H1 (cell line): Measurements from ENCODE around the gene MOG. TPM values are rescaled to one million over a fixed set of nuclear protein-coding genes. Genes with fewer than 3 reads are reported as not detected.

Experiments used
- CTCF ChIA-PET: fragments of 300-600 bp; sonication (Branson Sonifier 250); formaldehyde crosslinking; loops from one replicate; lab custom pipeline; 2021; ENCODE audit not compliant: partially characterized antibody; lab: Charles Lee
- POLR2A ChIA-PET: fragments of 300-600 bp; sonication (Branson Sonifier 250); formaldehyde crosslinking; loops from one replicate; lab custom pipeline; 2021; ENCODE audit warnings: inconsistent platforms; ENCODE audit not compliant: partially characterized antibody; lab: Charles Lee
- DNase-seq, 2 experiments: peaks; one replicate each; pipeline versions ENCODE4 v3.0.0 to v3.0.0-alpha.2; 2010 to 2022; ENCODE audit warnings: low spot score in 2 of 2, low read depth in 1 of 2, mixed read lengths in 1 of 2
- FAIRE-seq: peaks from 2 replicates; lab custom pipeline; 2011; peaks lifted over from hg19 to GRCh38; lab: Jason Lieb, UNC
- H2AFZ ChIP-seq: 2 replicates; pipeline ENCODE4 v1.8.1; 2012; ENCODE audit warnings: low read length, inconsistent platforms
- H2AK5ac ChIP-seq: 2 replicates; pipeline ENCODE4 v1.6.1; 2013; ENCODE audit warnings: low read depth, low read length
- H2BK120ac ChIP-seq: replicated peaks from 2 replicates; pipeline ENCODE3; 2013; ENCODE audit warnings: low read depth, low read length, inconsistent platforms
- H2BK12ac ChIP-seq: 2 replicates; pipeline ENCODE4 v1.6.1; 2013; ENCODE audit warnings: low read depth, low read length
- H2BK15ac ChIP-seq: 2 replicates; pipeline ENCODE4 v1.6.1; 2013; ENCODE audit warnings: low read length
- H2BK20ac ChIP-seq: 2 replicates; pipeline ENCODE4 v1.6.1; 2013; ENCODE audit warnings: low read length
- H2BK5ac ChIP-seq: 2 replicates; pipeline ENCODE4 v1.6.1; 2013; ENCODE audit warnings: low read depth, low read length
- H3K14ac ChIP-seq: 2 replicates; pipeline ENCODE4 v1.6.1; 2013; ENCODE audit warnings: inconsistent platforms; ENCODE audit not compliant: insufficient read length
- H3K18ac ChIP-seq: 2 replicates; pipeline ENCODE4 v1.6.1; 2013; ENCODE audit warnings: low read length; ENCODE audit errors: extremely low read depth
- H3K23ac ChIP-seq: 2 replicates; pipeline ENCODE4 v1.6.1; 2013; ENCODE audit warnings: inconsistent platforms; ENCODE audit not compliant: insufficient read length
- H3K23me2 ChIP-seq: 2 replicates; pipeline ENCODE4 v1.6.1; 2013; ENCODE audit warnings: low read depth, low read length
- H3K27ac ChIP-seq: 2 replicates; pipeline ENCODE4 v1.6.1; 2011; ENCODE audit warnings: low read depth, low read length, inconsistent platforms
- H3K27me3 ChIP-seq, 4 experiments: replicated peaks in 1 of 4; 1 replicate in 1 of 4; 2 replicates in 3 of 4; pipeline versions ENCODE4 v1.6.1 to v1.8.1; 2011 to 2013; ENCODE audit warnings: low read length in 3 of 4, mild to moderate bottlenecking in 3 of 4, inconsistent platforms in 2 of 4, mixed read lengths in 2 of 4, moderate library complexity in 1 of 4; ENCODE audit not compliant: control insufficient read depth in 3 of 4, insufficient read depth in 3 of 4; ENCODE audit errors: extremely low read depth in 1 of 4
- H3K36me3 ChIP-seq, 4 experiments: 2 replicates each; pipeline versions ENCODE4 v1.6.1 to v1.8.1; 2011 to 2013; ENCODE audit warnings: mild to moderate bottlenecking in 4 of 4, low read length in 3 of 4, moderate library complexity in 2 of 4, control low read depth in 1 of 4, inconsistent platforms in 1 of 4; ENCODE audit not compliant: insufficient read depth in 4 of 4, control insufficient read depth in 2 of 4
- H3K4ac ChIP-seq: replicated peaks from 2 replicates; pipeline ENCODE3; 2013; ENCODE audit warnings: low read length, low read depth, mixed read lengths, inconsistent platforms; ENCODE audit not compliant: insufficient read length
- H3K4me1 ChIP-seq, 4 experiments: replicated peaks in 1 of 4; 1 replicate in 1 of 4; 2 replicates in 3 of 4; pipeline versions ENCODE4 v1.6.1 to v1.8.1; 2011 to 2013; ENCODE audit warnings: low read length in 3 of 4, inconsistent platforms in 2 of 4, mixed read lengths in 1 of 4; ENCODE audit not compliant: insufficient read depth in 4 of 4, control insufficient read depth in 3 of 4
- H3K4me2 ChIP-seq, 2 experiments: 2 replicates each; pipeline versions ENCODE4 v1.6.1 to v1.8.1; 2011 to 2013; ENCODE audit warnings: low read depth in 2 of 2, low read length in 2 of 2, control low read depth in 1 of 2, inconsistent platforms in 1 of 2, mild to moderate bottlenecking in 1 of 2; ENCODE audit not compliant: insufficient read depth in 1 of 2
- H3K4me3 ChIP-seq, 4 experiments: fragments of 200-600, 300-600 bp in 1 of 4; sonication (generic), shearing (Covaris generic), sonication (Bioruptor Twin) in 1 of 4; 2 replicates each; pipeline versions ENCODE4 v1.5.1 to v1.8.1; 2011 to 2016; ENCODE audit warnings: low read length in 4 of 4, low read depth in 3 of 4, control low read depth in 2 of 4, inconsistent platforms in 2 of 4, mild to moderate bottlenecking in 2 of 4, mixed read lengths in 1 of 4, moderate library complexity in 1 of 4; ENCODE audit not compliant: insufficient read depth in 2 of 4; ENCODE audit errors: extremely low read depth in 1 of 4
- H3K56ac ChIP-seq: replicated peaks from 2 replicates; pipeline ENCODE3; 2013; ENCODE audit warnings: low read depth, mild to moderate bottlenecking, mixed read lengths, low read length, inconsistent platforms; ENCODE audit not compliant: insufficient read length
- H3K79me1 ChIP-seq: 2 replicates; pipeline ENCODE4 v1.6.1; 2013; ENCODE audit warnings: low read depth, low read length, control low read depth
- H3K79me2 ChIP-seq, 2 experiments: 2 replicates each; pipeline versions ENCODE4 v1.6.1 to v1.8.1; 2012 to 2013; ENCODE audit warnings: low read length in 2 of 2, mild to moderate bottlenecking in 2 of 2, inconsistent platforms in 1 of 2; ENCODE audit not compliant: insufficient read depth in 2 of 2, control insufficient read depth in 1 of 2
- H3K9ac ChIP-seq, 4 experiments: replicated peaks in 1 of 4; 1 replicate in 1 of 4; 2 replicates in 3 of 4; pipeline versions ENCODE4 v1.6.1 to v1.8.1; 2011 to 2013; ENCODE audit warnings: low read depth in 3 of 4, low read length in 3 of 4, control low read depth in 2 of 4, mild to moderate bottlenecking in 2 of 4, moderate library complexity in 2 of 4, inconsistent platforms in 1 of 4; ENCODE audit errors: extremely low read depth in 1 of 4
- H3K9me3 ChIP-seq, 2 experiments: 2 replicates each; pipeline versions ENCODE4 v1.6.1 to v1.8.1; 2012 to 2013; ENCODE audit warnings: mild to moderate bottlenecking in 2 of 2, moderate library complexity in 2 of 2, control low read depth in 1 of 2, inconsistent platforms in 1 of 2, low read depth in 1 of 2, low read length in 1 of 2, mixed read lengths in 1 of 2; ENCODE audit not compliant: insufficient read depth in 2 of 2
- H4K20me1 ChIP-seq, 2 experiments: replicated peaks in 1 of 2; 2 replicates each; pipeline versions ENCODE3 to v1.8.1; 2011 to 2013; ENCODE audit warnings: inconsistent platforms in 2 of 2, low read length in 2 of 2, mild to moderate bottlenecking in 1 of 2; ENCODE audit not compliant: insufficient read depth in 2 of 2, control insufficient read depth in 1 of 2
- H4K5ac ChIP-seq: 2 replicates; pipeline ENCODE4 v1.6.1; 2013; ENCODE audit warnings: low read length, low read depth, mixed read lengths, inconsistent platforms; ENCODE audit not compliant: insufficient read length
- H4K8ac ChIP-seq: 2 replicates; pipeline ENCODE4 v1.8.0; 2013; ENCODE audit warnings: mild to moderate bottlenecking, moderate library complexity, low read length, inconsistent platforms; ENCODE audit not compliant: insufficient read depth; ENCODE audit errors: extremely low read depth
- H4K91ac ChIP-seq: replicated peaks from 2 replicates; pipeline ENCODE3; 2013; ENCODE audit warnings: low read length, mixed read lengths, inconsistent platforms; ENCODE audit not compliant: insufficient read length
- ATF3 ChIP-seq: IDR thresholded peaks from 2 replicates; pipeline ENCODE4 v1.6.1; 2011; ENCODE audit warnings: low read depth, mild to moderate bottlenecking, low read length; ENCODE audit not compliant: insufficient read depth
- CTBP2 ChIP-seq: IDR thresholded peaks from 2 replicates; pipeline ENCODE4 v1.7.0; 2011; ENCODE audit warnings: borderline replicate concordance, mild to moderate bottlenecking, moderate library complexity, mixed read lengths, low read length; ENCODE audit not compliant: insufficient read depth, insufficient read length
- NANOG ChIP-seq: IDR thresholded peaks from 2 replicates; pipeline ENCODE4 v1.6.1; 2011; ENCODE audit warnings: low read length, low read depth, mild to moderate bottlenecking, inconsistent platforms; ENCODE audit not compliant: insufficient read depth, poor library complexity, severe bottlenecking
- PHF8 ChIP-seq: fragments of 200-600 bp; sonication (generic); conservative IDR thresholded peaks from 2 replicates; pipeline ENCODE4 v1.7.1; 2012; ENCODE audit warnings: low read depth, mild to moderate bottlenecking, inconsistent platforms, low read length, moderate library complexity
- RAD21 ChIP-seq, 2 experiments: IDR thresholded peaks in 1 of 2; conservative IDR thresholded peaks in 1 of 2; 2 replicates each; pipeline ENCODE4 v1.6.1; 2011; ENCODE audit warnings: low read depth in 2 of 2, low read length in 2 of 2, improper control_type of control experiment in 1 of 2, inconsistent platforms in 1 of 2, mild to moderate bottlenecking in 1 of 2, moderate library complexity in 1 of 2
- RFX5 ChIP-seq: IDR thresholded peaks from 2 replicates; pipeline ENCODE4 v1.6.1; 2011; ENCODE audit warnings: low read depth, low read length, improper control_type of control experiment, borderline replicate concordance
- TAF7 ChIP-seq: optimal IDR thresholded peaks from 2 replicates; pipeline ENCODE3; 2011; ENCODE audit warnings: low read depth, mild to moderate bottlenecking, inconsistent platforms, low read length, moderate library complexity, borderline replicate concordance
- YY1 ChIP-seq: IDR thresholded peaks from 2 replicates; pipeline ENCODE4 v1.6.1; 2011; ENCODE audit warnings: low read depth, mild to moderate bottlenecking, low read length
- WGBS, 2 experiments: shearing (Covaris generic) in 1 of 2; methylation state at CpG; one replicate each; pipeline versions ENCODE4 v1.1.6 to v1.1.7; 2013 to 2015; ENCODE audit warnings: low lambda C conversion rate in 2 of 2, mixed read lengths in 2 of 2, inconsistent platforms in 1 of 2, low coverage in 1 of 2, missing lambda C conversion rate in 1 of 2; ENCODE audit not compliant: insufficient replicate concordance in 2 of 2, insufficient coverage in 1 of 2, insufficient read length in 1 of 2; ENCODE audit errors: extremely low coverage in 1 of 2, missing lambda C conversion rate in 1 of 2; 5-methylcytosine and 5-hydroxymethylcytosine counted together
- polyA plus RNA-seq, 7 experiments: library from polyadenylated mRNA; depleted of rRNA in 3 of 7; stranded (reverse) in 5 of 7; unstranded in 2 of 7; fragments of >200 nt in 5 of 7; fragments of 200-250 nt in 2 of 7; gene quantifications; 1 replicate in 5 of 7; 2 replicates in 1 of 7; 4 replicates in 1 of 7; pipeline versions ENCODE4 v1.2.1 to v1.2.3, GENCODE V29; 2011 to 2013; ENCODE audit warnings: missing spikeins in 2 of 7, mixed read lengths in 2 of 7
- total RNA-seq: library from RNA; stranded (reverse); fragmentation: NEBNext Ultra II Directional; extraction: Animal tissue kit (Norgen Biotek cat#: 25700); gene quantifications from 2 replicates; pipeline ENCODE4 v1.2.1, GENCODE V29; 2021

The MOG gene
- total and polyA plus RNA-seq, 2 of the 8 experiments (the other 6 are each of a cell fraction or from before 2014, with no cell fraction given) = 0.17 to 0.86 TPM

- H3K4me3 ChIP-seq = no peak overlapping the region
- no peaks in the 10 kb centered on the region for H3K27me3 ChIP-seq
- H3K4ac ChIP-seq = no peak overlapping the region
- no peak overlapping the region for H2BK12ac ChIP-seq
- no peak overlapping the region for H4K8ac ChIP-seq
- H2BK120ac ChIP-seq = no peak overlapping the region
- H3K4me1 ChIP-seq = peaks cover 3 to 15% (median 9%) of the 10 kb centered on the region in 4 experiments; a peak in 6 of 7 replicates
- CTCF ChIA-PET = interaction anchor here (0.7 to 33.1 kb wide), 19 partner anchors 8 to 212 kb away, joined by 3 to 658 read pairs (median 5); partner anchors contain the start of genes GABBR1, MOG and ZFP57
- H3K79me2 ChIP-seq = no peaks in the 10 kb centered on the region
- no peak overlapping the region for H3K27ac ChIP-seq
- no peak overlapping the region for H3K23ac ChIP-seq
- H3K18ac ChIP-seq = no peak overlapping the region
- no peak overlapping the region for H3K14ac ChIP-seq
- no peaks in the 10 kb centered on the region for H3K36me3 ChIP-seq
- H4K5ac ChIP-seq = no peak overlapping the region
- H3K9me3 ChIP-seq = no peaks in the 10 kb centered on the region
- DNase-seq (no peak), FAIRE-seq (peak; percentile 90)
- H2BK5ac ChIP-seq = no peak overlapping the region
- no peaks in the 10 kb centered on the region for H4K20me1 ChIP-seq
- no peak overlapping the region for H4K91ac ChIP-seq
- no peaks in the 10 kb centered on the region for H3K79me1 ChIP-seq
- POLR2A ChIA-PET = interaction anchor here (0.9 to 7.7 kb wide), 6 partner anchors 9 to 48 kb away, joined by 3 to 78 read pairs (median 4); partner anchors contain the start of gene GABBR1
- H3K23me2 ChIP-seq = no peaks in the 10 kb centered on the region
- no peak overlapping the region for H3K9ac ChIP-seq
- 86% methylated on average over 23 of the region's 23 CpGs; no CpG with 5 or more reads in 1 of the 2 experiments for WGBS, 2 experiments
- no peak overlapping the region for H3K56ac ChIP-seq
- H2AFZ ChIP-seq = no peak overlapping the region
- no peak overlapping the region for H2BK20ac ChIP-seq
- H2BK15ac ChIP-seq = no peak overlapping the region
- H3K4me2 ChIP-seq = no peak overlapping the region
- no peak overlapping the region for H2AK5ac ChIP-seq
- peak; percentile 91 to 95 for TF ChIP-seq RAD21 (IDR thresholded peaks at IDR 0.05 in 1 of 2, conservative IDR thresholded peaks at IDR 0.05 in 1 of 2; ENCODE audit: low read depth in 2 of 2, low read length in 2 of 2)
- TF ChIP-seq TAF7 = no peak
- peak; percentile 61; the same call in 1 of the 2 replicates for TF ChIP-seq RFX5
- TF ChIP-seq YY1 = no peak
- no peak for TF ChIP-seq PHF8
- TF ChIP-seq NANOG = no peak
- TF ChIP-seq ATF3 = no peak
- TF ChIP-seq CTBP2 = no peak
Observed at GRCh38 chr6:29647927-29648642, 8.8 kb upstream of the MOG start.
